Measurements from ENCODE around the gene TTLL5.

The TTLL5 gene

DNA sequence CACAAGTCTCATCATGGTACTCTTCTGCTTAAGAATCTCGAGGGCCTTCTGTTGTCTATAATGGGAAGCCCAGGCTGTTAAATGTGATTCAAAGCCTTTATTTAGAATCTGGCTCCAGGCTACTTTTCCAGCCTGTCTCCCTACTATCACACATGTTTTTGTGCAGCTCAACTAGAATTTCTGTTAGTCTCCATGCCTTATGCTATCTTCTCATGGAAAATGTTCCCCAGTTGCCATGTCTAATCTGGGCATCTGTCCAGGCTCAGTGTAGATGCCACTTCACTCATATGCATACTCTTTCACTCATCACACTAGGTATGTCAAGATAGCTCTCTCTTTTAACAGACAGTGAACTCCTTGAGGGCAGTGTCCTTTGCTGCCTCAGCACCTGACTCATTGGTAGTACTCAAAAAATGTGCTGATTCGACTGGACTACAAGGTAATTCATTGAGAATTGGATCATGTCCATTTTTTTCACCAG, 145.3 kb downstream of the TTLL5 start:
- no peak for FAIRE-seq

DNA sequence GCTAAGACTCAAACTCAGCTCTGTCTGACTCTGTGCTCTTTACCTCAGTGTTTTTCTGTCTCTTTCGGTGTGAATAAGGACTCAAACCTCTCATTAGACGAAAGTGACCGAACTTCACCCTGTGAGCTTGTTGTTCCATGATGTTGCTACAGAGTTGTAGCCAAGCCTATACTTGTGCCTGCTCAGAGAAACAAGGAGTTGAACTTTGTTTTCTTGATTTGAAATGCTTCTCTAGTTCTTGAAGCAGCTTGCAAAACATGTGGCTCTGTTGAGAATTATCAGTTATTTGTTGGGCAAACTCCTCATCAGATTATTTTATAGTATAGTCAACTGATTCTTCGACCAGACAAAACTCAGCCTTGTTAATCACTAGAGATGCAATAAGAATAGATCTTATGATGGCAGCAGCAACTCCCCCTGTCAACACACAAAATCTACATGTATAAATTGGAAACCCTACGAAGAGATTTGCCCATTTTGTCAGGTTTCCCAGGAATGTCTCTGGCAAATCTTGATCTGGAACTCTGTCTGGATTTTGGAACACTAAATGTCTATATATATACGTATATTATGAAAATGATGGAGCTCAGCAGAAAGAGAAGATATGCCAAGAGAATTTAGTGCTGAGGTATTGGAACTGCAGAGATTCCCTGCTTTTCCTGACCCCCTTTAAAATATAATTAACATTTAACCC, 146.8 kb downstream of the TTLL5 start:
- no peak for FAIRE-seq

- no peak for FAIRE-seq
These were observed 150.2 kb downstream of the TTLL5 start for GRCh38 chr14:75811136-75811829.

- FAIRE-seq: no peak
These were observed 150.9 kb downstream of the TTLL5 start for GRCh38 chr14:75811872-75812499.

- FAIRE-seq: no peak
These were observed 151.6 kb downstream of the TTLL5 start for GRCh38 chr14:75812622-75813021.

DNA sequence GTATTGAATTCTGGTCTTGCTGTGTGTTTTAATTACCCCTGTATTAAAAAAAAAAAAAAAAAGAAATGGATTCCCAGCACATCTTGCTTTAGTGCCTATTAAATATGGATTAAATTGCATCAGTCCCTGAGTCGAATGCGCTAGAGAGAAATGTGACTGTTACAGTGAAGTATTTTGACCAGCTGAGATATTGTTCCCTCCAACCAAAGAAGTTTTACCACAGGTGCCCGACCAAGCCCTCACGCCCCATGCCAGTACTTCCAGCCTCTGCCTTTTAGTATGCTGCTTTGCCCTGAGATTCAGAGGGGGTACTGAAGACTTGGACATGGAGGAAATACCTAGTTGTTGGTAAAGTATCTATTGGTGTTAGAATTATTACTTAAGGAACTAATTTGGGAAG, 159.7 kb downstream of the TTLL5 start:
- no peak for FAIRE-seq

GRCh38 chr14:75821831-75822521, 160.9 kb downstream of the TTLL5 start:
- no peak for FAIRE-seq

- FAIRE-seq: no peak
These were observed 161.6 kb downstream of the TTLL5 start for GRCh38 chr14:75822522-75823141.

GRCh38 chr14:75823334-75823733, 162.3 kb downstream of the TTLL5 start:
- no peak for FAIRE-seq

DNA sequence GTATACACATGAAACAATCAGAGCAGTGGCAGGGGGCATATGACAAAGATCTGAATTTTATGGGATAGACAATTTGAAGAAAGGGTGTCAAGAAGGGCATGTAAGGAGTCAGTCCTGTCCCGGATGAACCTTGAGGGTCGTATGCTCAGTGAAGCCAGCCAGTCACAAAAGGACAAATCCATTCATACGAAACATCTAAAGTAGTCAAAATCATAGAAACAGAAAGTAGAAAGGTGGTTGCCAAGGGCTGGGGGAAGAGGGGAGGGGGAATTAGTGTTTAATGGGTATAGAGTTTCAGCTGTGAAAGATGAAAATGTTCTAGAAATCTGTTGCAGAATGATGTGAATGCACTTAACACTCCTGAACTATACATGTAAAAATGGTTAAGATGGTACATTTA, 163.3 kb downstream of the TTLL5 start:
- no peak for FAIRE-seq

DNA sequence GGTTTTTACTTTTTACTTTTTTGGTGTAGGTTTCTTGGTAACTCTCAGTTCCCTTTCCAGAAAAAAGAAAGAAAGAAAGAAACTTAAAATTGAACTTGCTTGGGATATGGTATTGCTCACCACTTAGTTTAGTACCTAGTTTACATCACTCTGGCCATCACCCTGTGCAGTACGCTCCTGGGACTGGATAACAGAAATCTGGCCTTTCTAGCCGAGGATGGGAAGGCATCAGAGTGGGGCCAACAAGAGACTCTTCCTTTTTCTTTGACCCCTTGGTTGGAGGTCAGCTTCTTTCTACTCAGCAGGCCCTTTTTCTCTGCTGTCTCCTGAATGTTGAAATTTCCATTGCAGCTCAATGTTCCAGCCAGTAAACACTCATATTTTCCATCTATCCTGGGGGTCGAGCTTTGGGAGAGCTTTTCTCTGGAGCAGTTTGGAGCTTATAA, 164.1 kb downstream of the TTLL5 start:
- FAIRE-seq: no peak

GRCh38 chr14:75826599-75826998, 165.6 kb downstream of the TTLL5 start:
- no peak for FAIRE-seq

DNA sequence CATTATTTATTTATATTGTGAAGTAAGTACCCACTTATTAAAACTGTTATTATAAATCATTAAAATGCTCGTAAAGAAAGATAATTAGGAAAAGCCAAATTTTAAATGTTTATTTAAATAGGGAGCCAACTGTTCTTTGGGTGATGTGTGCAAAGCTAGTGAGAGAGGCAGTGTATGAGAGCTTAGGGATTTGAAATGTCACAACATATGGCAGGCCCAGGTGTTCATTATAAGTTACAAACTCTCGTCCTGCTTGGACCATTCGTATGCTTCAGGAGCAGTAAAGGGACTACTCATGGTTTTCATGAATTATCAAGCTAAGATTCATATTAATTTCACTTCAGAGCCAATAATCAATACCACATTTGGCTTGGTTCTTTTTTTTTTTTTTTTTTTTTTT, 166.3 kb downstream of the TTLL5 start:
- FAIRE-seq: no peak

DNA sequence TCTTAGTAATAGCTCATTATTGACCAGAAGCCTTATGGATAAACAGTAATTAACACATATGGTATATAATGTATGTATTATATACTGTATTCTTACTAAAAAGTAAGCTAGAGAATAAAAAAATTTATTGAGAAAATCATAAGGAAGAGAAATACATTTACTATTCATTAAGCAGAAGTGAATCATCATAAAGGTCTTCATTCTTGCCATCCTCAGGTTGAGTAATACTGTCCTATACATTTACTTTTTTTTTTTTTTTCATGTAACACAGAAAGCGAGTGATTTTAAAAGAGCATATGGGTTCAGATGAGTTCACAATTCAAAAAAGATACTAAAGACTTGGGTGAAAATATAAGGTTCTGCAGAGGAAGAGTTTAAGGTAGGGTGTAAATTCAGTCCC, 168.3 kb downstream of the TTLL5 start:
- FAIRE-seq: no peak

DNA sequence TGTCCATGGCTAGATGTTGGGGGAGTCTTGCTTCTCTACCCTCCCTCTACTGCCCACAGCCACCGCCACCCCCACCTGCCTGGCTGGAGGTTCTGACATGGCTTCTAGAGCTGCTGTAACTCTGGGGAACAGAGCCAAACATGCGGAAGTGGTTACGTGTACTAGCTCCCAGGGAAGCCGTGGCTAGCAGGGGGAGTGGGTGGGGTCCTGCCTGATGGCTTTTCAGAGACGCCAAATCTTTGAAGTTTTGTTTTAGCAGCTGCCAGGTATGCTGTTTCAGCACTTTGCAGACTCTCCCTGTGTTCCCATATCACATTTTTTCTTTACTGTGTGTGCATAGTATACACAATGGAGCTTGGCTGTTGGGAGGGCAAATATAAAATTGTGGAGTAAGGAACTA, 170.4 kb downstream of the TTLL5 start:
- no peak for FAIRE-seq

- no peak for FAIRE-seq
These were observed 170.9 kb downstream of the TTLL5 start for GRCh38 chr14:75831952-75832351.

GRCh38 chr14:75832621-75833297, 171.7 kb downstream of the TTLL5 start:
- no peak for FAIRE-seq

DNA sequence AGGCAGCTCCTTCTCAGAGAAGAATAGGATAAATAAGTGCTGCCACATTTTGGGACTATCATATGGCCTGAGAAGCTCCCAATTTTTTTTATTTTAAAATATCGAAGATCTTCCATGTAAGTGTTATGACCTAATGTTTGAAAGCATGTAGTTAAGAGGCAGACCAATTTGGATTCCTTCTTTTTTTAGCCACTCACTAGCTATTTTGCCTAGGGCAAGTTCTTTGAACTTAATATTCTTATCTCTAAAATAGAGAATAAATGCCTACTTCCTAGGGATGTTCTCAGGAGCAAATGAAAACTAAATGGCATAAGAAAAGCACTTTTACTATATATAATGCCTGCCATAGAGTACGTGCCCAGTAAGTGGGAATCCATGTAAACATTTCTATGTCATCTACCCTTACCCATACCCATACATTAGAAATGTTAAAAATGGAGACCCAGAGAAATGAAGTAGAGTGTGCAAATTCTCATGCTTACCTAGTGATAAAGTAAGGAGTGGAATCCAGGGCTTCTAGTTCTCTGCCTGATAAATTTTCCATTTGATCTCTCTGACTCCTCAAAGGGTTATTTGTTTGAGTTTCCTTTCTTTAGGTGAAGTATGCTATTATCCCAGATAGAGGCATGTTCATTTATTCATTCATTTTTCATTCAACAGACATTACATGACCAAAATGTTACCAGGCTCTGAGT, 172.4 kb downstream of the TTLL5 start:
- no peak for FAIRE-seq

DNA sequence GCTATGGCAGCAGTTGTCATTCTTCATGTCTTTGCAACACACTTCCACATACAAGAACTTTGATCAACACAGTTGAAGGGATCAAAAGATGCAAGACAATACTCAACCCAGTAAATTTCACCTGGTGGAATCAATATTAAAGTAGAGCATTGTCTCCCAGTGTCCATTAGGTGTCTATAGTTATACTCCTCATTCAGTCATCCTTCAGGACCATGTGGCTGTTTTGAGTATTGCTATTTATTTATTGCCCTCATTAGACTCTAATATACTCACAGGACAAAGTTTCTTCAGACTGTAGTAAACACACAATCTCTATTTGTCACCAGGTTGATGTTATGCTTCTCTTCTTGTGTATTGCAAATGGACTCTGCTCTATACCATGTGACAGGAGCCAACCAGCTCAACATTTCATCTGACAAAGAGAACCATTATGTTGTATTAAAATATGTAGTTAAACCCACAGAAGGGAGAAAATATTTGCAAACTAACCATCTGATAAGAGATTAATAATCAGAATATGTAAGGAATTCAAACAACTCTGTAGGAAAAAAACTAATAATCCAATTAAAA, 174.2 kb downstream of the TTLL5 start:
- FAIRE-seq: no peak

DNA sequence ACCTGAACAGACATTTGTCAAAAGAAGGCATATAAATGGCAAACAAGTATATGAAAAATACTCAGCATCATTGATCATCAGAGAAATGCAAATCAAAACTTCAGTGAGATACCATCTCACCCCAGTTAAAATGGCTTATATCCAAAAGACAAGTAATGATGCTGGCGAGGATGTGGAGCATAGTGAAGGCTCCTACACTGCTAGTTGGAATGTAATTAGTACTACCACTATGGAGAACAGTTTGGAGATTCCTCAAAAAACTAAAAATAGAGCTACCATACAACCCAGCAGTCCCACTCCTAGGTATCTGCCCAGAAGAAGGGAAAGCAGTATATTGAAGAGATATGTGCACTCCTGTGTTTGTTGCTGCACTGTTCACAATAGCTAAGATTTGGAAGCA, 174.7 kb downstream of the TTLL5 start:
- no peak for FAIRE-seq

- no peak for FAIRE-seq
These were observed 176.2 kb downstream of the TTLL5 start for GRCh38 chr14:75837151-75837787.

All from TTC549 (cell line).